ENCODE data around the gene UBE2E2.
A peak's percentile ranks its signal among the peaks of the same experiment; 100 is the strongest.

The UBE2E2 gene

GRCh38 chr3:23537101-23537551 lies 334.0 kb downstream of the UBE2E2 start:
- no peak for DNase-seq (ENCODE audit: low spot score)

GRCh38 chr3:23539185-23539584 lies 336.1 kb downstream of the UBE2E2 start:
- DNase-seq (ENCODE audit: low spot score): no peak

- no peak for DNase-seq (ENCODE audit: low spot score)
Observed at GRCh38 chr3:23540600-23540999, 337.5 kb downstream of the UBE2E2 start.

GRCh38 chr3:23542079-23542478 lies 339.0 kb downstream of the UBE2E2 start:
- DNase-seq (ENCODE audit: low spot score): no peak

- no peak for DNase-seq (ENCODE audit: low spot score)
Observed at GRCh38 chr3:23546181-23546580, 343.1 kb downstream of the UBE2E2 start.

- no peak for DNase-seq (ENCODE audit: low spot score)
Observed at GRCh38 chr3:23547905-23548650, 345.0 kb downstream of the UBE2E2 start.

GRCh38 chr3:23548706-23549105 lies 345.6 kb downstream of the UBE2E2 start:
- DNase-seq (ENCODE audit: low spot score): no peak

- DNase-seq (ENCODE audit: low spot score): no peak
Observed at GRCh38 chr3:23549148-23549910, 346.2 kb downstream of the UBE2E2 start.

GRCh38 chr3:23550402-23550801 lies 347.3 kb downstream of the UBE2E2 start:
- no peak for DNase-seq (ENCODE audit: low spot score)

GRCh38 chr3:23552506-23552905 lies 349.4 kb downstream of the UBE2E2 start:
- DNase-seq (ENCODE audit: low spot score): no peak

GRCh38 chr3:23553353-23553752 lies 350.2 kb downstream of the UBE2E2 start:
- peak; percentile 39 for DNase-seq (ENCODE audit: low spot score)

- no peak for DNase-seq (ENCODE audit: low spot score)
Observed at GRCh38 chr3:23565041-23565775, 362.1 kb downstream of the UBE2E2 start.

GRCh38 chr3:23566499-23566898 lies 363.4 kb downstream of the UBE2E2 start:
- no peak for DNase-seq (ENCODE audit: low spot score)

GRCh38 chr3:23567917-23568316 lies 364.8 kb downstream of the UBE2E2 start:
- DNase-seq (ENCODE audit: low spot score): no peak

- DNase-seq (ENCODE audit: low spot score): no peak
Observed at GRCh38 chr3:23573827-23574226, 370.7 kb downstream of the UBE2E2 start.

- no peak for DNase-seq (ENCODE audit: low spot score)
Observed at GRCh38 chr3:23574822-23575315, 371.7 kb downstream of the UBE2E2 start.

GRCh38 chr3:23575697-23576096 lies 372.6 kb downstream of the UBE2E2 start:
- DNase-seq (ENCODE audit: low spot score): no peak

GRCh38 chr3:23576379-23576959 lies 373.3 kb downstream of the UBE2E2 start:
- peak; percentile 27 for DNase-seq (ENCODE audit: low spot score)

- DNase-seq (ENCODE audit: low spot score): no peak
Observed at GRCh38 chr3:23580096-23580713, 377.1 kb downstream of the UBE2E2 start.

GRCh38 chr3:23583980-23584740 lies 381.0 kb downstream of the UBE2E2 start:
- DNase-seq (ENCODE audit: low spot score): no peak

GRCh38 chr3:23587513-23587912 lies 384.4 kb downstream of the UBE2E2 start:
- no peak for DNase-seq (ENCODE audit: low spot score)

Measured in NAMALWA (cell line).